Neural progenitor cell (in vitro differentiated cells): ENCODE results near the gene TUSC2.

Source experiments
- CTCF ChIP-seq: fragments of 200-600 bp; sonication (generic); IDR thresholded peaks from 2 replicates; pipeline ENCODE4 v1.5.1; 2017; ENCODE audit warnings: antibody characterized with exemption, mild to moderate bottlenecking
- EZH2 ChIP-seq: fragments of 200-600 bp; sonication (generic); IDR thresholded peaks from 2 replicates; pipeline ENCODE4 v1.6.1; 2017; ENCODE audit warnings: antibody characterized with exemption, mild to moderate bottlenecking, moderate library complexity
- EZH2phosphoT487 ChIP-seq: fragments of 200-600 bp; sonication (generic); IDR thresholded peaks from 2 replicates; pipeline ENCODE4 v1.6.1; 2017; ENCODE audit warnings: antibody characterized with exemption

- no peak for TF ChIP-seq CTCF
- TF ChIP-seq EZH2 = peak; percentile 97
- TF ChIP-seq EZH2phosphoT487 = peak; percentile 96
Measured at GRCh38 chr3:50340448-50341329, 12.7 kb upstream of the TUSC2 start, which contains the start of gene RASSF1.
